Loucy (cell line): ENCODE results near the gene GAB2.

ENCODE experiments used
- H2AFZ ChIP-seq: fragments of 200-600 bp; sonication (generic); 2 replicates; pipeline ENCODE4 v1.6.0; 2016; ENCODE audit warnings: antibody characterized with exemption, mild to moderate bottlenecking, low read length, moderate library complexity
- H3F3A ChIP-seq: fragments of 200-600 bp; 2 replicates; pipeline ENCODE4 v1.6.0; 2016; ENCODE audit warnings: antibody characterized with exemption, low read depth, mild to moderate bottlenecking
- H3K27me3 ChIP-seq: fragments of 200-600 bp; sonication (generic); 2 replicates; pipeline ENCODE4 v1.6.1; 2014; ENCODE audit warnings: low read length, mild to moderate bottlenecking; ENCODE audit not compliant: insufficient read depth, poor library complexity, severe bottlenecking
- H3K36me3 ChIP-seq: fragments of 200-600 bp; sonication (generic); 2 replicates; pipeline ENCODE4 v1.6.1; 2016; ENCODE audit warnings: low read length; ENCODE audit not compliant: insufficient read depth
- H3K4me1 ChIP-seq: fragments of 200-600 bp; sonication (generic); 2 replicates; pipeline ENCODE4 v1.5.1; 2014; ENCODE audit warnings: low read length, mild to moderate bottlenecking; ENCODE audit not compliant: insufficient read depth, poor library complexity, severe bottlenecking
- H3K4me2 ChIP-seq: fragments of 200-600 bp; sonication (generic); 2 replicates; pipeline ENCODE4 v1.6.0; 2014; ENCODE audit warnings: antibody characterized with exemption, low read length, low read depth, mild to moderate bottlenecking; ENCODE audit not compliant: poor library complexity, severe bottlenecking
- H3K4me3 ChIP-seq: fragments of 200-600 bp; sonication (generic); 2 replicates; pipeline ENCODE4 v1.5.1; 2014; ENCODE audit warnings: low read length, mild to moderate bottlenecking, mixed read lengths; ENCODE audit not compliant: poor library complexity, severe bottlenecking
- H3K79me2 ChIP-seq: fragments of 200-600 bp; sonication (generic); 2 replicates; pipeline ENCODE4 v1.6.1; 2014; ENCODE audit warnings: low read length; ENCODE audit not compliant: insufficient read depth
- H3K9ac ChIP-seq: fragments of 200-600 bp; sonication (generic); 2 replicates; pipeline ENCODE4 v1.6.0; 2014; ENCODE audit warnings: mild to moderate bottlenecking, low read depth, low read length, moderate library complexity; ENCODE audit not compliant: poor library complexity, severe bottlenecking
- H3K9me2 ChIP-seq: fragments of 200-600 bp; sonication (generic); replicated peaks from 2 replicates; pipeline ENCODE4 v1.6.1; 2016; ENCODE audit warnings: low read depth, low read length, mixed read lengths
- H3K9me3 ChIP-seq: fragments of 200-600 bp; sonication (generic); 2 replicates; pipeline ENCODE4 v1.6.1; 2014; ENCODE audit warnings: mild to moderate bottlenecking, antibody characterized with exemption, low read length, low read depth; ENCODE audit not compliant: insufficient read depth
- H4K20me1 ChIP-seq: fragments of 200-600 bp; sonication (generic); 2 replicates; pipeline ENCODE4 v1.6.0; 2014; ENCODE audit warnings: antibody characterized with exemption, low read length, mild to moderate bottlenecking; ENCODE audit not compliant: insufficient read depth, poor library complexity, severe bottlenecking
- CTCF ChIP-seq: fragments of 200-600 bp; sonication (generic); conservative IDR thresholded peaks from 2 replicates; pipeline ENCODE4 v1.5.1; 2014; ENCODE audit warnings: mild to moderate bottlenecking, antibody characterized with exemption, low read length
- EZH2phosphoT487 ChIP-seq: fragments of 200-600 bp; IDR thresholded peaks from 2 replicates; pipeline ENCODE4 v1.6.1; 2018; ENCODE audit warnings: antibody characterized with exemption, mild to moderate bottlenecking, moderate library complexity, borderline replicate concordance

Gene GAB2

GRCh38 chr11:78189851-78190250, 227.8 kb downstream of the GAB2 start:
- peak overlapping the region; percentile 75 for H3K9ac ChIP-seq
- H3K36me3 ChIP-seq, result no peaks in the 10 kb centered on the region
- peak overlapping the region; percentile 87 for H3K4me3 ChIP-seq
- H3F3A ChIP-seq, result no peaks in the 10 kb centered on the region
- peak overlapping the region; percentile 92 for H3K4me2 ChIP-seq
- no peak for TF ChIP-seq EZH2phosphoT487
- TF ChIP-seq CTCF, result no peak
- no peaks in the 10 kb centered on the region for H3K9me3 ChIP-seq
- no peaks in the 10 kb centered on the region for H3K9me2 ChIP-seq
- peaks cover 53% of the 10 kb centered on the region for H3K4me1 ChIP-seq
- H3K79me2 ChIP-seq, result peaks cover 18% of the 10 kb centered on the region; the same call in 1 of the 2 replicates
- H2AFZ ChIP-seq, result no peak overlapping the region
- H4K20me1 ChIP-seq, result no peaks in the 10 kb centered on the region
- no peaks in the 10 kb centered on the region for H3K27me3 ChIP-seq

GRCh38 chr11:78189174-78189724, 228.4 kb downstream of the GAB2 start:
- Histone ChIP-seq H3K4me2 (peak overlapping the region; percentile 92), H3K9me2 (no peaks in the 10 kb centered on the region), H3K4me3 (peak overlapping the region; percentile 87), H2AFZ (peak overlapping the region; percentile 85), H3K9ac (peak overlapping the region; percentile 75), H3K79me2 (peaks cover 18% of the 10 kb centered on the region; the same call in 1 of the 2 replicates), H4K20me1 (no peaks in the 10 kb centered on the region), H3K36me3 (no peaks in the 10 kb centered on the region), H3K4me1 (peaks cover 48% of the 10 kb centered on the region), H3K27me3 (no peaks in the 10 kb centered on the region), H3K9me3 (no peaks in the 10 kb centered on the region), H3F3A (no peaks in the 10 kb centered on the region)
- no peak for TF ChIP-seq EZH2phosphoT487
- no peak for TF ChIP-seq CTCF

- Histone ChIP-seq H3F3A (no peaks in the 10 kb centered on the region), H3K4me1 (peaks cover 41% of the 10 kb centered on the region), H3K4me2 (peak within 1 kb of the TSS; percentile 92), H3K79me2 (peaks cover 18% of the 10 kb centered on the region; the same call in 1 of the 2 replicates), H4K20me1 (no peaks in the 10 kb centered on the region), H3K9me2 (no peaks in the 10 kb centered on the region), H2AFZ (peak within 1 kb of the TSS; percentile 85), H3K27me3 (no peaks in the 10 kb centered on the region), H3K4me3 (peak within 1 kb of the TSS; percentile 87), H3K9me3 (no peaks in the 10 kb centered on the region), H3K9ac (peak within 1 kb of the TSS; percentile 75), H3K36me3 (no peaks in the 10 kb centered on the region)
- TF ChIP-seq CTCF (no peak), EZH2phosphoT487 (no peak)
These were observed 229.1 kb downstream of the GAB2 start, which contains the start of the genes KCTD21 and USP35 for GRCh38 chr11:78188286-78189173. Gene KCTD21, minus strand, starts transcription at chr11:78188626. Its CDS starts 14,072 bp downstream, at chr11:78174554. Gene USP35, plus strand, starts transcription at chr11:78188919. Its CDS starts 7,327 bp downstream, at chr11:78196246.
